DND-41 (cell line): ENCODE results near the gene ERC2.

ENCODE experiments used
- EZH2 ChIP-seq: IDR thresholded peaks from 3 replicates; pipeline ENCODE4 v1.6.1; 2012; ENCODE audit warnings: borderline replicate concordance, low read depth, mild to moderate bottlenecking, moderate library complexity, low read length, inconsistent platforms; ENCODE audit not compliant: severe bottlenecking
- TF ChIP-seq, protein P1 (sequence below): IDR thresholded peaks from 2 replicates; pipeline ENCODE4 v1.5.1; 2012; ENCODE audit warnings: borderline replicate concordance, low read length, moderate library complexity, mild to moderate bottlenecking; ENCODE audit not compliant: poor library complexity, severe bottlenecking; ENCODE audit errors: extremely low read depth

DNA sequence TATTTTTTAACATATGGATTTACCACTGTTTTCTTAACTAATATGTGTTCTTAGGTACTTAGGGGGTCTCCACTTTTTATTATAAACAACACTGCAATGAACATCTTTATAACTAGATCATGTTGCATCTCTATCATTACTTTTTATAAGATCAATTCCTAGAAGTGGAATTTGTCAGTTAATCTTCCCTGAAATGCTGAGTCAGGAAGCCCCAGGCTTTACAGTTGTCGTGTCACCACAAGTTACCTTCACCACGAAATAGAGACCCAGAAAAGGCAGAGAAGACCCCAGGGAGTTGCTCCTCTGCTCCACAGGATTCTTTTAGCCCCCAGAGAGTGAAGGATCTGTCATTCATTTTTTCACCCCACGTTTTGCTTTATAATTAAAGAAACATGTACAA is 34.5 kb upstream of the ERC2 start:
- TF ChIP-seq, protein P1, sequence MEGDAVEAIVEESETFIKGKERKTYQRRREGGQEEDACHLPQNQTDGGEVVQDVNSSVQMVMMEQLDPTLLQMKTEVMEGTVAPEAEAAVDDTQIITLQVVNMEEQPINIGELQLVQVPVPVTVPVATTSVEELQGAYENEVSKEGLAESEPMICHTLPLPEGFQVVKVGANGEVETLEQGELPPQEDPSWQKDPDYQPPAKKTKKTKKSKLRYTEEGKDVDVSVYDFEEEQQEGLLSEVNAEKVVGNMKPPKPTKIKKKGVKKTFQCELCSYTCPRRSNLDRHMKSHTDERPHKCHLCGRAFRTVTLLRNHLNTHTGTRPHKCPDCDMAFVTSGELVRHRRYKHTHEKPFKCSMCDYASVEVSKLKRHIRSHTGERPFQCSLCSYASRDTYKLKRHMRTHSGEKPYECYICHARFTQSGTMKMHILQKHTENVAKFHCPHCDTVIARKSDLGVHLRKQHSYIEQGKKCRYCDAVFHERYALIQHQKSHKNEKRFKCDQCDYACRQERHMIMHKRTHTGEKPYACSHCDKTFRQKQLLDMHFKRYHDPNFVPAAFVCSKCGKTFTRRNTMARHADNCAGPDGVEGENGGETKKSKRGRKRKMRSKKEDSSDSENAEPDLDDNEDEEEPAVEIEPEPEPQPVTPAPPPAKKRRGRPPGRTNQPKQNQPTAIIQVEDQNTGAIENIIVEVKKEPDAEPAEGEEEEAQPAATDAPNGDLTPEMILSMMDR: no peak
- TF ChIP-seq EZH2: no peak
